HCEC 1CT (cell line): Measurements from ENCODE around the gene SPN.
"Not testable (repeated sequence)": the region's sequence is repeated elsewhere in the genome, so short reads cannot be mapped to it uniquely, and the experiment has no call there.

Experiments used
- DNase-seq: peaks from one replicate; pipeline ENCODE4 v3.0.0-alpha.2; 2017

Gene SPN

DNA sequence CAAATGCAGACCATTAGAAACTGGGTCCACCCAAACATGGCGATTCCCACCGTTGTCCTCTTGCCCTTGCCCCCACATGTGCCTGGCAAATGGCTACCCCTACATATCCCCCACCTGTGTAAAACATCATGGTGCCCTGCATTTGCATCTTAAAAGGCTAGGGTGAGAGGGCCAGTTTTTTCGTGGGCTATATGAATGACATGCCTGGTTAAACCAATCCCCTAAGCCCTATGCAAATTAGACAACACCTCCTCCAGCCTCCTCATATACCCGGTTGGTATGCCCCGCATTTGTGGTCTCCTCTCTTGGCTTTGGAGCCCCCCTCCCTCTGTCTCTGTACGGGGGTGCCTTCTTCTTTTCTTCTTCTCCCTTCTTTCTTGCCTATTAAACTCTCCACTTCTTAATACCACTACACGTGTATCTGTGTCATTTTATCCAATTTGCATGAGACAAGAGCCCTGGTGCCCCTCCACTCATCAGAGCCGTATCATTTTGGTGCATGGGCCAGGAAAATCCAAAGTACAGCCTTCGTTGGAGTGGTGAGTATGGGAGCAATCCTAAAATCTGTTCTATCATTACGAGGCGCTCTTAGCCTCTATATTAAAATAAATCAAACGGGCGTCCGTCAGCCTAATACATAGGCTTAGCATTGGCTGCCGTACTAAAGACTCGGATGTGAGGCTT, 46.0 kb downstream of the SPN start:
- DNase-seq = no peak

DNA sequence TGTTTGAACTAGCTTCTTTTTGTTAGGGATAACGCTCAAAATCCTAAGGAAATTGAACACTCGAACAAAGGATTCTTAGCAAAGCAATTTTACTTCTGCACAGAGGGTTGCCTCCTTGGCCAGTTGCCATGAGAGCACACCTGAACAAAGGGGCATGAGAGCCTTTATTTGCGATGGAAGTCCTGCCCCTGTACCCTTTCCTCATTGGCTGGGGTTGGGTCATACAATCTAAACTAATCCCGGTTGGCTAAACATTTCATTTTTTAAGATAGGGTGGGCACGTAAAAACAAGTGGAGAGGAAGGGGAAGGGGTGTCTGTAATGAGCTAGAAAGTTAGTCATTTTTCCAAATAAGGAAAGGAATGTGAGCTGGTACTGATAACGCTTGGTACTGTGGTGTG, 46.6 kb downstream of the SPN start:
- DNase-seq = not testable (repeated sequence)

DNA sequence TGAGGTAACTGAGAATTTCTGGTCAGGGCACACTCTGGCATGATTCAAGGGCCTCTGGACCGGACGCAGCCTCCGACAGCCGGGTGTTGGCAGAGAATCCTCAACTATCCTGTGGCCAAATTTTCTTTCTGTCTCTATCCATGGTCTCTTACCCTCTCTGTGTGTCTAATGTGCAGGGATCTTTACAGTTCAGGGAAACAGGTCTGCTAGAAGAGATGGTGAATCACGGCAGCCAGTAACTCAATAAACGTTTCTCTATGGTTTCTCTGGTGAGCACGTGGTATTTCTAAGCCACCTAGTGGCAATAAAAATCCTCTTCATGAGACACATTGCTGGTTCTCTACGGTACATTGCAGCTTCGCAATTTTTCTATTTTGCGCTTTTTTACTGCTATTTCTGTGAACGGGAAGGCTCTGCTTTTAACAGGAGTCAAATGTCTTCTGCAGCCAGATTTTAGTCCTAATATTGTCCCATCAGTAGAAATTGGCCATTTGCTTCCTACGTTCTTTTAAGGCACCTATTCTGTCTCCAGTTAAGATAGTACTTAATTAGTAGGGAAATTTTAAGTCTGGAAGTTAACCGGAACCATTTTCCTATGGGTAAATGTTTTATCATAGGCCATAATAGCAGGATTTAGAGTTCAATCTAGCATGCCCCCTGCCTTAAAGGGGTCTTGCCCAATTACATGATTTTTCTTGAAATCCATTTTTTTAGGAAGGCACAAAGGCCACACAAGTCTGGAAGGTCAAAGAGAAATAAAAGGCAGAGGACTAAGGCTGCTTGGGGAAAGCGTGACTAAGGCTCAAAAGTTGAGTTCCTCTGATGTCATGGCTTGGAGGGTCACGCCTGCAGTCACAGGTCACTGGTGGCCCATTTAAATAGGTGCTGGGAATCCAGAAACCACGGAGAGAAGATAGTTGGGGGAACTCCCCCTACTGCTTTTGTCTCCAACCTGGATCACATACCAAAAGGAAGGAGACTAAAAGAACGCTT, 47.5 kb downstream of the SPN start:
- peak; percentile 71 for DNase-seq

- no peak for DNase-seq
Measured at GRCh38 chr16:29712809-29713208, 49.8 kb downstream of the SPN start.

DNA sequence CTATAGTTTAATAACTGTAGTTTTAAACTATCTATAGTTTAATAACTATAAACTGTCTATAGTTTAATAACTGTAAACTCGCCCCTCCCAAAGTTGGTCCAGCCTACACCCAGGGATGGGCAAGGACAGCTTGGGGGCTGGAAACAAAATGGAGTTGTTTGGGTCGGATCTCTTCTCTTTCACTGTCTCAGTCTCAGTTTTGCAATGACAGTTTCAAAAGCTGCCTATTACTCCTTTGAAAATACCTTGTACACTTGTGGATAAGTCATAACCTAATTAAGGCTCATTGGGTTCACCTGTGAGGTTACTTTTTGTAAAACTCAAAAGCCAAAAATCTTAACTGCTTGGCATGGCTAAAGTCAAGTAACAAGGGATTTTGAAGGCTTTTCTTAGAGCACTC, 51.3 kb downstream of the SPN start:
- DNase-seq = no peak

GRCh38 chr16:29714972-29715371, 51.9 kb downstream of the SPN start:
- no peak for DNase-seq

DNA sequence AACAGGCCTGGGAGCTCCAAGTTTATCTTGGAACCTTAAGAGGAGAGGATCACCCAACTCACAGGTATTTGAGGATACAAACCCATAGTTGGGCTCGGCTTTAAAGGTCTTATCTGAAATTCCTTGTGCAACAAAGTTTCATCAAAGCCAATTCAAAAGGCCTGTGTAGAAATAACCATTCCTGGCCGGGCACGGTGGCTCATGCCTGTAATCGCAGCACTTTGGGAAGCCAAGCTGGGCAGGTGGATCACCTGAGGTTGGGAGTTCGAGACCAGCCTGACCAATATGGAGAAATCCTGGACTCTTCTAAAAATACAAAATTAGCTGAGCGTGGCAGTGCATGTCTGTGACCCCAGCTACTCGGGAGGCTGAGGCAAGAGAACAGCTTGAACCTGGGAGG, 54.1 kb downstream of the SPN start:
- DNase-seq = no peak

GRCh38 chr16:29719063-29719462, 56.0 kb downstream of the SPN start:
- no peak for DNase-seq
